ENCODE results near the gene RNASEH1. TPM values are rescaled to one million over a fixed set of nuclear protein-coding genes. Genes with fewer than 3 reads are reported as not detected.

The RNASEH1 gene
- total and polyA plus RNA-seq, 2 of the 4 experiments (the other 2 are of a cell fraction): 23.5 to 23.7 TPM

DNA sequence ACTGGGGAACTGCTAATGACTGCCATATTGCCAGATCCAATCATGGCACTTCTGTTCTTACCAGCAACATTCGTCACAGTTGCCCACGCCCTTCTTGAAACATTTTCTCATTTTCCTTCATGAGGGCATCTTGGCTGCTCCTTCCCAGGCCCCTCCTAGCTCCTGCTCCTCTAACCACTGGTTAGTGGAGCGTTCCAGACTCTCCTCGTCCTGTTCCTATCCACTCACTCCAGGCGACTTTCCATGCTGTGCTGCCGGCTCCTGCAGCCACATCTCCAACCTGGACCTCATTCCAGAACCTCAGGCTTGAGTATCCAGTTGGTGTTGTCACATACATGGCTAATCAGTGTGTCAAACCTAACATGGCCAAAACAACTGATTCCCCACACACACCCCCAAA is 37.5 kb downstream of the RNASEH1 start:
- no peak overlapping the region for H3K9ac ChIP-seq (ENCODE audit: low read depth, low read length)
- H2BK20ac ChIP-seq (ENCODE audit: low read depth, low read length): no peak overlapping the region
- 90% methylated on average over 6 of the region's 6 CpGs; no CpG with 5 or more reads in 1 of the 2 experiments for WGBS, 2 experiments (ENCODE audit: extremely low coverage in 2 of 2, insufficient read length in 1 of 2)
- H2AK9ac ChIP-seq (replicated peaks; ENCODE audit: low read depth, low read length, poor library complexity): peak overlapping the region; percentile 30
- H2BK5ac ChIP-seq (ENCODE audit: low read depth, low read length, poor library complexity, severe bottlenecking): no peak overlapping the region
- H2BK120ac ChIP-seq (ENCODE audit: low read depth, low read length): no peak overlapping the region
- no peak overlapping the region for H3K14ac ChIP-seq (replicated peaks; ENCODE audit: low read depth, low read length)
- no peak overlapping the region for H2AK5ac ChIP-seq (ENCODE audit: low read depth, low read length)
- no peak overlapping the region; the same call in 2 of the 3 replicates for H2BK15ac ChIP-seq (ENCODE audit: low read depth, low read length)
- H3K18ac ChIP-seq (ENCODE audit: low read depth, low read length): no peak overlapping the region
- H2AFZ ChIP-seq (replicated peaks; ENCODE audit: low read length, poor library complexity): no peak overlapping the region
- H3K79me1 ChIP-seq (ENCODE audit: low read depth in 1 of 2, low read length in 2 of 2): peaks cover 26 to 32% of the 10 kb centered on the region in 2 experiments
- ChIA-PET POLR2A (ENCODE audit: unreplicated experiment) (no interaction called here), CTCF (interaction anchor here (0.9 kb wide), 1 partner anchor 81 kb away, joined by 3 read pairs; no protein-coding TSS in a partner anchor)
- intact Hi-C loops (cut with micrococcal nuclease): no loop called here
- H3K9me3 ChIP-seq (ENCODE audit: control insufficient read depth, insufficient read depth, low read length): no peaks in the 10 kb centered on the region
- DNase-seq (no peak), ATAC-seq (ENCODE audit: low read depth) (no peak)
- 0 out of 2 replicates have a peak overlapping the region, but pooled peaks have one; percentile 33 for H3K23ac ChIP-seq (ENCODE audit: low read depth, low read length)
- no peak overlapping the region for H3K4me3 ChIP-seq (ENCODE audit: insufficient read depth, low read depth, low read length)
- in situ Hi-C loops (cut with MboI; ENCODE audit: low sequenced_read_pairs): no loop called here
- dilution Hi-C loops (cut with HindIII; ENCODE audit: low sequenced_read_pairs, unreplicated experiment): no loop called here
- peaks cover 15% of the 10 kb centered on the region for H3K4me1 ChIP-seq (ENCODE audit: control insufficient read depth, insufficient read depth, low read length)
- peaks cover 2% of the 10 kb centered on the region; the same call in 1 of the 2 replicates for H3K36me3 ChIP-seq (ENCODE audit: control insufficient read depth, insufficient read depth, low read length)
- no peak overlapping the region for H4K5ac ChIP-seq (ENCODE audit: low read depth, low read length)
- TF ChIP-seq SMC3 (IDR thresholded peaks at IDR 0.05; ENCODE audit: low read depth, low read length): no peak
- no peak for TF ChIP-seq CHD1 (IDR thresholded peaks at IDR 0.05; ENCODE audit: low read depth, low read length)
- TF ChIP-seq RAD21 (IDR thresholded peaks at IDR 0.05; ENCODE audit: low read length): no peak
- TF ChIP-seq POLR2A (IDR thresholded peaks at IDR 0.05; ENCODE audit: low read depth, low read length): no peak
- no peak for TF ChIP-seq MXI1 (IDR thresholded peaks at IDR 0.05; ENCODE audit: borderline replicate concordance, low read depth, low read length)
- no peak for TF ChIP-seq FOS (IDR thresholded peaks at IDR 0.05; ENCODE audit: low read depth, low read length)
- H3K27me3 ChIP-seq (ENCODE audit: control insufficient read depth, insufficient read depth, low read length): no peaks in the 10 kb centered on the region
- no peak overlapping the region for H4K8ac ChIP-seq (ENCODE audit: low read depth in 2 of 2, low read length in 2 of 2)
- H4K20me1 ChIP-seq (ENCODE audit: insufficient read depth, low read length): no peaks in the 10 kb centered on the region
- no peak overlapping the region for H3K27ac ChIP-seq (ENCODE audit: insufficient read depth, low read length)
- no TSS peak for BruUV-seq (replicated peaks)
- no peak overlapping the region for H3K4me2 ChIP-seq (ENCODE audit: low read depth, low read length)
- H3K4ac ChIP-seq (ENCODE audit: low read depth, low read length): no peak overlapping the region
- H3K56ac ChIP-seq (ENCODE audit: extremely low read depth, insufficient read depth, low read length): no peak overlapping the region
- H3K9me1 ChIP-seq (ENCODE audit: insufficient read depth, low read length): peaks cover 13% of the 10 kb centered on the region
- H4K91ac ChIP-seq (ENCODE audit: insufficient read depth, low read depth, low read length): no peak overlapping the region
